Measurements from ENCODE around the gene TBC1D3. TPM values are rescaled to one million over a fixed set of nuclear protein-coding genes. Genes with fewer than 3 reads are reported as not detected.

TBC1D3 gene
- not detected in 2 replicates for total RNA-seq

DNA sequence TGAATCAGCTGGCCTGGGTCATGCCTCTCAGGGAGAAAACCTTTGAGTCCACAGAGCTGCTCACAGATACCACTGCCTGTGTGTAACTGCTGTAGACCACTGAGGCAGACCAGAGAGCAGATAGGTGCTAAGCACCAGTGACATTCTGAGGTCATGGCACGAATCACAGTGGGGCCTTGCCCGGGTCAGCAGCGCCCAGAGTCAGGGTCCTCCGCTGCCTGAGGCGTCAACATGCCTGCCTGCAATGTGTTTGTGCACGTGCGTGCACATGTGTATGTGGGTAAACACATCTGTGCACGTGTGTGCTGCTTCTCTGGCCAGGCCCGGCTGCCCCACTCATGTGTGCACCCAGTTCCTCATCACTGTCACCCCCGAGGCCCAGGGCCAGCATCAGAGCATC is at the start of gene TBC1D3:
TBC1D3 (minus strand) TSS at position 101 of the 400 bp plus-strand sequence. CDS start 1,526 bp downstream, outside the sequence.

Other genes starting within 250 kb of the TBC1D3 start
- gene TBC1D3L, start 203.5 kb downstream of the TBC1D3 start, total RNA-seq: 1.3 and 2.7 TPM in 2 replicates
- not detected in 2 replicates for gene TBC1D3D, start 188.6 kb downstream of the TBC1D3 start, total RNA-seq
- 0.32 TPM in 1 of 2 replicates, not detected in the other for gene TBC1D3C, start 123.9 kb downstream of the TBC1D3 start, total RNA-seq
- gene TBC1D3E, start 64.6 kb downstream of the TBC1D3 start, total RNA-seq: not detected in 2 replicates
- gene MRPL45, start 104.6 kb upstream of the TBC1D3 start, total RNA-seq: 30.1 and 36.1 TPM in 2 replicates
- gene GPR179, start 151.4 kb upstream of the TBC1D3 start, total RNA-seq: not detected in 2 replicates
- 7.6 and 7.8 TPM in 2 replicates for gene SOCS7, start 159.3 kb upstream of the TBC1D3 start, total RNA-seq
- 13.6 and 32.4 TPM in 2 replicates for gene ARHGAP23, start 235.9 kb upstream of the TBC1D3 start, total RNA-seq